Breast epithelium (tissue), 4 donors: ENCODE results near the gene PITRM1. TPM values are rescaled to one million over a fixed set of nuclear protein-coding genes. Genes with fewer than 3 reads are reported as not detected.

Experiments
- DNase-seq, 2 donors: peaks; one replicate each; pipeline ENCODE4 v3.0.0-alpha.2; 2019; ENCODE audit warnings: low spot score in 2 of 2
- H3K27ac ChIP-seq, 2 donors: fragments of 200-600 bp; sonication (generic) in 1 of 2; one replicate each; pipeline ENCODE4 v1.5.1; 2016 to 2019; ENCODE audit warnings: mild to moderate bottlenecking in 1 of 2
- H3K27me3 ChIP-seq, 2 donors: fragments of 200-600 bp; sonication (generic) in 1 of 2; one replicate each; pipeline versions ENCODE4 v1.5.1 to v1.6.0; 2017 to 2019; ENCODE audit warnings: control low read depth in 1 of 2, mild to moderate bottlenecking in 1 of 2
- H3K36me3 ChIP-seq: fragments of 200-600 bp; one replicate; pipeline ENCODE4 v1.5.1; 2019
- H3K4me1 ChIP-seq, 2 donors: fragments of 200-600 bp; sonication (generic); one replicate each; pipeline ENCODE4 v1.5.1; 2016 to 2019; ENCODE audit warnings: control low read depth in 1 of 2
- H3K4me3 ChIP-seq, 3 donors: fragments of 200-600 bp; sonication (generic); 1 replicate in 2 of 3; 2 replicates in 1 of 3; pipeline ENCODE4 v1.5.1; 2016 to 2019; ENCODE audit warnings: mild to moderate bottlenecking in 3 of 3, moderate library complexity in 2 of 3
- H3K9me3 ChIP-seq, 2 donors: fragments of 200-600 bp; sonication (generic) in 1 of 2; one replicate each; pipeline ENCODE4 v1.5.1; 2016 to 2019; ENCODE audit warnings: control low read depth in 1 of 2
- POLR2A ChIP-seq: fragments of 450-650 bp; IDR thresholded peaks from one replicate; pipeline ENCODE4 v1.6.1; 2016; ENCODE audit warnings: antibody characterized with exemption, mild to moderate bottlenecking, moderate library complexity
- POLR2AphosphoS5 ChIP-seq, 3 donors: sonication (generic); formaldehyde crosslinking; IDR thresholded peaks; one replicate each; pipeline ENCODE4 v1.6.1; 2017; ENCODE audit warnings: antibody characterized with exemption in 3 of 3
- intact Hi-C: fragments of 100-400 bp; cut with DNase I; formaldehyde crosslinking; loops from one replicate; pipeline ENCODE4 v1.15.1; 2023; ENCODE audit warnings: low total_unique reads
- total RNA-seq, 3 donors: library from RNA; depleted of rRNA; stranded (reverse); fragments of >200 nt; gene quantifications; one replicate each; pipeline ENCODE4 v1.1.0, GENCODE V29; 2016
- TF ChIP-seq, protein P1 (sequence below), 3 donors: fragments of 450-650 bp; IDR thresholded peaks; one replicate each; pipeline ENCODE4 v1.5.1; 2016 to 2017; ENCODE audit warnings: antibody characterized with exemption in 3 of 3, mild to moderate bottlenecking in 3 of 3, moderate library complexity in 3 of 3

The PITRM1 gene
- total RNA-seq, 3 donors from 2014 or later, result 64.9 to 76.0 (median 75.8) TPM

DNA sequence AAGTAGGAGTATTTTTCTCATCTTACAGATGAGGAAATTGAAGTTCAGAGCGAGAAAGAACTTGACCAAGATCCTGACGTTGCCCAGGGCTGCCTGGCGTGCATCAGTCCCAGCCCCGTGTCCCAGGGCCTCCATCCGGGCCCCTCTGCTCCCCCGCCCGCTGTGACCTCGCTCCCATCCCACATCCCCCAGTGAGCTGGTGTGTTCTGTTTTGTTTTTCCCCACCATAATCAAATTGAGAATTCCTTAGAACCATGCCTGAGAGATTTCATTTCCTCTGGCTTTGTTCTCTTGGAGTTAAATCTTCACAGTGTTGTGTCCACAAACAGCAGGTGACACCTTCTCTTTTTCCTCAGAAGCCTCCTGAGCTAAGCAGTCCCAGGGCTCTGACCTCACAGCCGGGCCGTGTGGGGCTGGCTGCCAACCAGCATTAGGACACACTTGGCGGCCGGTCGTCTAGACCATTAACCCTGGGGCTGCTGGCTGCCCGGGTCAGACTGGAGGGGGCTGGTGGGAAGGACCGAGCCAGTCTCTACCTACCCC is 60.9 kb downstream of the PITRM1 start:
- no peaks in the 10 kb centered on the region for H3K36me3 ChIP-seq
- H3K9me3 ChIP-seq, result no peaks in the 10 kb centered on the region
- TF ChIP-seq, protein P1, sequence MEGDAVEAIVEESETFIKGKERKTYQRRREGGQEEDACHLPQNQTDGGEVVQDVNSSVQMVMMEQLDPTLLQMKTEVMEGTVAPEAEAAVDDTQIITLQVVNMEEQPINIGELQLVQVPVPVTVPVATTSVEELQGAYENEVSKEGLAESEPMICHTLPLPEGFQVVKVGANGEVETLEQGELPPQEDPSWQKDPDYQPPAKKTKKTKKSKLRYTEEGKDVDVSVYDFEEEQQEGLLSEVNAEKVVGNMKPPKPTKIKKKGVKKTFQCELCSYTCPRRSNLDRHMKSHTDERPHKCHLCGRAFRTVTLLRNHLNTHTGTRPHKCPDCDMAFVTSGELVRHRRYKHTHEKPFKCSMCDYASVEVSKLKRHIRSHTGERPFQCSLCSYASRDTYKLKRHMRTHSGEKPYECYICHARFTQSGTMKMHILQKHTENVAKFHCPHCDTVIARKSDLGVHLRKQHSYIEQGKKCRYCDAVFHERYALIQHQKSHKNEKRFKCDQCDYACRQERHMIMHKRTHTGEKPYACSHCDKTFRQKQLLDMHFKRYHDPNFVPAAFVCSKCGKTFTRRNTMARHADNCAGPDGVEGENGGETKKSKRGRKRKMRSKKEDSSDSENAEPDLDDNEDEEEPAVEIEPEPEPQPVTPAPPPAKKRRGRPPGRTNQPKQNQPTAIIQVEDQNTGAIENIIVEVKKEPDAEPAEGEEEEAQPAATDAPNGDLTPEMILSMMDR (IDR thresholded peaks at IDR 0.05), result no peak
- no peak for TF ChIP-seq POLR2A
- no peak for TF ChIP-seq POLR2AphosphoS5 (IDR thresholded peaks at IDR 0.05)
- no peaks in the 10 kb centered on the region for H3K4me1 ChIP-seq
- no peaks in the 10 kb centered on the region for H3K27me3 ChIP-seq
- no peak for DNase-seq
- no peak overlapping the region for H3K4me3 ChIP-seq
- intact Hi-C loops, result no loop called here
- no peak overlapping the region for H3K27ac ChIP-seq

DNA sequence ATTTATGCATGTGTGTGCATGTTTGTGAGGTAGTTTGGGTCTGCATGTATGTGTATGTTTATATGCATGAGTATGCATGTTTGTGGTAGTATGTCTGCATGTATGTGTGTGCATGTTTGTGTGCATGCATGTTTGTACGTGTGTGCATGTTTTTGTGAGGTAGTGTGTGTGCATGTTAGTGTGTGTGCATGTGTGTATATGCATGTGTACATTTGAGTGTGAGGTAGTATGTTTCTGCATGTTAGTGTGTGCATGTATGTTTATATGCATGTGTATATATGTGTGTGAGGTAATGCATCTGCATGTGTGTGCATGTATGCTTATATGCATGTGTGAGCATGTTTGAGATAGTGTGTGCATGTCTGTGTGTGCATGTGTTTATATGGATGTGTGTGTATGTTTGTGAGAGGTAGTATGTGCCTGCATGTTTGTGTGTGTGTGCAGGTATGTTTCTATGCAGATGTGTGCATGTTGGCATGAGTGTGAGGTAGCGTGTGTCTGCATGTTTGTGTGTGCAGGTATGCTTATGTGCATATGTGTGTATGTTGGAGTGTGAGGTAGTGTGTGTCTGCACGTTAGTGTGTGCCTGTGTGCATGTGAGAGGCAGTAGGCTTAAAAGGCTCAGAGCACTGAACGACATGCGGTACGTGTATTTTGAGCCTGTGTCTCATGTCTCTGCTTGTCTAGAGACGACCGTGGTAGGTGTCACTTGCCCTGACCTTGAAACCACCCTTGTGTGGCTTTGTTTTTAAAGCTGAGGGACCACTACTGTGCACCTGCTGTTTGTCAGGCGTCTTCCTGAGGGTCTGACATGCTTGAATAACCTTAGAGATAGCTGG is 61.6 kb downstream of the PITRM1 start:
- H3K27ac ChIP-seq, result no peak overlapping the region

DNA sequence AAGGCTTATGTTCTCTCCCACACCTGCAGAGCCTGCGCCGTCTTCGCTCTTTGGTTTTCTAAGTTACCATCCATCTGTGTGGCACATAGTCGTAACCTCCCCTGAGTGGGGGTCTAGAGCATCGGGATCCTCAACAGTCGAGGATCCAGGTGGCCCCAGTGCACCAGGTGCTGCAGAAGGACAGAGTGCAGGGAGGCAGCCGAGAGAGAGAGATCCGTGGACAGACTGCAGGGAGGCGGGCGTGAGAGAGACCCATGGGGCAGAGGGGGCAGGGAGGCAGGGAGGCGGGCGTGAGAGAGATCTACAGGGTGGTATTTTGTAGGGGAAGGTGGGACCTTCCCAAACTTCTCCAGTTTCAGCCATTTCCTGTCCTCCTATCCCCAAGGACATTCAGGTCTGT is 62.9 kb downstream of the PITRM1 start:
- H3K4me3 ChIP-seq, result no peak overlapping the region
- no peak overlapping the region for H3K27ac ChIP-seq
- H3K27me3 ChIP-seq, result no peaks in the 10 kb centered on the region
- intact Hi-C loops, result no loop called here
- H3K36me3 ChIP-seq, result no peaks in the 10 kb centered on the region
- DNase-seq, result no peak
- TF ChIP-seq, protein P1 (IDR thresholded peaks at IDR 0.05), result no peak
- no peak for TF ChIP-seq POLR2A
- no peak for TF ChIP-seq POLR2AphosphoS5 (IDR thresholded peaks at IDR 0.05)
- no peaks in the 10 kb centered on the region for H3K9me3 ChIP-seq
- H3K4me1 ChIP-seq, result no peaks in the 10 kb centered on the region

More for the DNA sequence above, 61.6 kb downstream of the PITRM1 start:
- Histone ChIP-seq H3K36me3 (no peaks in the 10 kb centered on the region), H3K4me3 (no peak overlapping the region), H3K9me3 (no peaks in the 10 kb centered on the region), H3K4me1 (no peaks in the 10 kb centered on the region), H3K27me3 (no peaks in the 10 kb centered on the region)
- DNase-seq, result no peak
- intact Hi-C loops, result no loop called here
- TF ChIP-seq POLR2A (no peak), POLR2AphosphoS5 (IDR thresholded peaks at IDR 0.05) (no peak)
- TF ChIP-seq, protein P1 (IDR thresholded peaks at IDR 0.05), result no peak

DNA sequence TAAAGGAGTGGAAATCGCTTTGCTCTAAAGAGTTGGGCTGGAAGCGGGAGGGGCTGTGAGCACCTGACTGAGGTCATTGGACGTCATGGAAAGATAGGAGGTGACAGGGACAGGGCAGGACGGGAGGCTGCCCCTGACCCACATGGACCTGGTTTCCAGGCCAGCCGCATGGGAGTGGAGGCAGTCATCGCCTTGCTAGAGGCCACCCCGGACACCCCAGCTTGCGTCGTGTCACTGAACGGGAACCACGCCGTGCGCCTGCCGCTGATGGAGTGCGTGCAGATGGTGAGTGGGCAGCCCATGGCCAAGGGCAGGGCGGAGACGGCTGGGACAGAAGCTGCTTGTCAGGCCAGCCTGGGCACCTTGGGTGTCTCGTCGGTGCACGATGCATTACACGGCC is 63.4 kb downstream of the PITRM1 start:
- no peaks in the 10 kb centered on the region for H3K36me3 ChIP-seq
- H3K27me3 ChIP-seq, result no peaks in the 10 kb centered on the region
- H3K4me3 ChIP-seq, result no peak overlapping the region
- no peak for TF ChIP-seq POLR2A
- TF ChIP-seq POLR2AphosphoS5 (IDR thresholded peaks at IDR 0.05), result no peak
- TF ChIP-seq, protein P1 (IDR thresholded peaks at IDR 0.05), result no peak
- H3K27ac ChIP-seq, result no peak overlapping the region
- H3K9me3 ChIP-seq, result no peaks in the 10 kb centered on the region
- intact Hi-C loops, result no loop called here
- H3K4me1 ChIP-seq, result no peaks in the 10 kb centered on the region
- no peak for DNase-seq

DNA sequence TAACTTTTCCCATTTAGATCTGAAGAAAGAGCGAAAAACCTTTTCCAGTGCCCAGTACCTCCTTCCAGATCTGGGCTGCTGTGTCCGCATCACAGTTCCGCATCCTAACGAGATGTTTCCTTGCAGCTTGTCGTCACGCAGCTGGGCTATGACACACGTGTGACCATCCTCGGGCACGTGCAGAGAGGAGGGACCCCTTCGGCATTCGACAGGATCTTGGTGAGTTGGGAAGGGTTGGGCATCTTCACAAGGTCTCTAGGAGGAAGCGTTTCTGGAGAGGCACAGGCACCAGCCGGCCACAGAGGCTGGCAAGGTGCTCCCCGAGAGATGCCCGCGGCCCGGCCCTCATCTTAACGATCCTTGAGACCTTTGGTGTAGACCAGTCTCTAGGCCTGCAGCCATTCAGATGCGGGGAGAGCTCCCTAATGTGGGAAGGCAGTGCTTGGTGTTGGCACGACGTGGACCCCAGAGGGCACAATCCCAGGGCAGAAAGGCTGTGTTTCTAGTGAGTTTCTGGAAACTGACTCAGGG is 63.9 kb downstream of the PITRM1 start:
- no peak for DNase-seq
- H3K27ac ChIP-seq, result no peak overlapping the region
- TF ChIP-seq POLR2A, result no peak
- TF ChIP-seq POLR2AphosphoS5 (IDR thresholded peaks at IDR 0.05), result no peak
- TF ChIP-seq, protein P1 (IDR thresholded peaks at IDR 0.05), result no peak

More for the DNA sequence above, 63.9 kb downstream of the PITRM1 start:
- Histone ChIP-seq H3K9me3 (no peaks in the 10 kb centered on the region), H3K4me3 (no peak overlapping the region), H3K4me1 (no peaks in the 10 kb centered on the region), H3K36me3 (no peaks in the 10 kb centered on the region), H3K27me3 (no peaks in the 10 kb centered on the region)
- intact Hi-C loops, result no loop called here
